GM12878 (cell line): ENCODE results near the gene GVQW3. TPM values are rescaled to one million over a fixed set of nuclear protein-coding genes. Genes with fewer than 3 reads are reported as not detected.
A peak's percentile ranks its signal among the peaks of the same experiment; 100 is the strongest.

Experiments used
- ATAC-seq: fragments of 200-7000 bp; cut with Tn5 transposase; 3 replicates; pipeline ENCODE4 v1.9.1; 2020; ENCODE audit warnings: mild to moderate bottlenecking, moderate library complexity
- BruUV-seq: library from RNA; stranded (reverse); fragments of 400-500 nt; replicated peaks from 2 replicates; lab custom pipeline; 2021; lab: Mats Ljungman, UMichigan
- CTCF ChIA-PET: fragments of 300-600 bp; sonication (Branson Sonifier 250); formaldehyde crosslinking; extraction: SDS; loops from one replicate; lab custom pipeline; 2021; ENCODE audit warnings: inconsistent platforms; lab: Yijun Ruan, JAX
- POLR2A ChIA-PET: fragments of 350-600 bp; formaldehyde crosslinking; extraction: SDS; loops from one replicate; lab custom pipeline; 2021; ENCODE audit warnings: inconsistent platforms; lab: Charles Lee
- RAD21 ChIA-PET: fragments of 300-600 bp; sonication (Branson Sonifier 250); formaldehyde crosslinking; loops from one replicate; lab custom pipeline; 2023; ENCODE audit warnings: antibody characterized with exemption; ENCODE audit not compliant: unreplicated experiment; lab: Charles Lee
- SMC1A ChIA-PET: fragments of 300-600 bp; sonication (Branson Sonifier 250); formaldehyde crosslinking; loops from one replicate; lab custom pipeline; 2023; ENCODE audit not compliant: unreplicated experiment, uncharacterized antibody; lab: Charles Lee
- DNase-seq: peaks from one replicate; pipeline ENCODE4 v3.0.0-alpha.2; 2011; ENCODE audit warnings: low read depth, low spot score
- FAIRE-seq: peaks from 3 replicates; lab custom pipeline; 2011; peaks lifted over from hg19 to GRCh38; lab: Jason Lieb, UNC
- H2AFZ ChIP-seq: 2 replicates; pipeline ENCODE4 v1.6.0; 2011; ENCODE audit warnings: low read depth, low read length, control low read depth; ENCODE audit not compliant: control insufficient read depth
- H3K27ac ChIP-seq: 2 replicates; pipeline ENCODE4 v1.5.1; 2011; ENCODE audit warnings: control low read depth; ENCODE audit not compliant: control insufficient read depth, insufficient read depth
- H3K27me3 ChIP-seq, 2 experiments: replicated peaks in 1 of 2; 2 replicates each; pipeline versions ENCODE4 v1.6.0 to v1.6.1; 2011; ENCODE audit warnings: low read length in 1 of 2; ENCODE audit not compliant: control insufficient read depth in 2 of 2, insufficient read depth in 2 of 2
- H3K36me3 ChIP-seq, 2 experiments: 2 replicates each; pipeline ENCODE4 v1.5.1; 2011; ENCODE audit warnings: low read length in 1 of 2; ENCODE audit not compliant: control insufficient read depth in 2 of 2, insufficient read depth in 2 of 2
- H3K4me1 ChIP-seq: 2 replicates; pipeline ENCODE4 v1.6.1; 2011; ENCODE audit warnings: mild to moderate bottlenecking, low read length, moderate library complexity, mixed read lengths; ENCODE audit not compliant: control insufficient read depth, insufficient read depth
- H3K4me2 ChIP-seq: 2 replicates; pipeline ENCODE4 v1.6.0; 2011; ENCODE audit warnings: control low read depth; ENCODE audit not compliant: control insufficient read depth, insufficient read depth
- H3K4me3 ChIP-seq: fragments of 200-600 bp; sonication (generic); 2 replicates; pipeline ENCODE4 v1.5.1; 2016
- H3K79me2 ChIP-seq: 2 replicates; pipeline ENCODE4 v1.6.0; 2011; ENCODE audit warnings: low read length; ENCODE audit not compliant: control insufficient read depth, insufficient read depth
- H3K9ac ChIP-seq: 2 replicates; pipeline ENCODE4 v1.8.0; 2011; ENCODE audit warnings: low read length, control low read depth, mixed read lengths; ENCODE audit not compliant: control insufficient read depth, insufficient read depth
- H3K9me3 ChIP-seq: replicated peaks from 3 replicates; pipeline ENCODE4 v1.5.1; 2011; ENCODE audit warnings: mild to moderate bottlenecking, low read length; ENCODE audit not compliant: control insufficient read depth, insufficient read depth
- H4K20me1 ChIP-seq: 2 replicates; pipeline ENCODE4 v1.6.0; 2011; ENCODE audit not compliant: control insufficient read depth, insufficient read depth
- BRCA1 ChIP-seq: IDR thresholded peaks from 2 replicates; pipeline ENCODE4 v1.6.1; 2011; ENCODE audit warnings: low read depth, low read length, improper control_type of control experiment
- CREB1 ChIP-seq: IDR thresholded peaks from 2 replicates; pipeline ENCODE4 v1.6.1; 2012; ENCODE audit warnings: low read depth, mild to moderate bottlenecking, inconsistent platforms
- GATAD2B ChIP-seq: fragments of 450-650 bp; conservative IDR thresholded peaks from 2 replicates; pipeline ENCODE4 v1.6.1; 2017; ENCODE audit warnings: low read depth, mild to moderate bottlenecking, moderate library complexity
- PAX8 ChIP-seq: fragments of 450-650 bp; IDR thresholded peaks from 2 replicates; pipeline ENCODE4 v1.6.1; 2017; ENCODE audit warnings: mild to moderate bottlenecking, moderate library complexity
- SIX5 ChIP-seq: IDR thresholded peaks from 2 replicates; pipeline ENCODE4 v1.6.1; 2011; ENCODE audit warnings: mild to moderate bottlenecking, low read depth, low read length, moderate library complexity; ENCODE audit not compliant: severe bottlenecking
- SREBF1 ChIP-seq: IDR thresholded peaks from 2 replicates; pipeline ENCODE4 v1.6.1; 2012; ENCODE audit warnings: mild to moderate bottlenecking, low read length
- SREBF2 ChIP-seq: IDR thresholded peaks from 2 replicates; pipeline ENCODE4 v1.6.1; 2012; ENCODE audit warnings: mild to moderate bottlenecking, low read length
- TBL1XR1 ChIP-seq: IDR thresholded peaks from 2 replicates; pipeline ENCODE4 v1.6.1; 2012; ENCODE audit warnings: low read depth, low read length, improper control_type of control experiment
- TCF3 ChIP-seq: IDR thresholded peaks from 2 replicates; pipeline ENCODE4 v1.6.1; 2012; ENCODE audit warnings: low read depth, mild to moderate bottlenecking, low read length, borderline replicate concordance; ENCODE audit not compliant: insufficient read depth
- WGBS: methylation state at CpG from one replicate; pipeline ENCODE4 v1.1.6; 2016; ENCODE audit warnings: low lambda C conversion rate; ENCODE audit not compliant: insufficient replicate concordance, insufficient coverage; ENCODE audit errors: missing lambda C conversion rate; 5-methylcytosine and 5-hydroxymethylcytosine counted together
- in situ Hi-C: fragments of 300-500 bp; cut with MboI; formaldehyde crosslinking; loops from 9 replicates; pipeline ENCODE4 v1.14.3; 2018; ENCODE audit warnings: mixed read lengths
- intact Hi-C: fragments of 100-400 bp; cut with micrococcal nuclease; formaldehyde crosslinking; loops from one replicate; pipeline ENCODE4 v1.14.2; 2022; ENCODE audit not compliant: unreplicated experiment
- polyA plus RNA-seq, 11 experiments: library from polyadenylated mRNA; depleted of rRNA in 4 of 11; unstranded in 6 of 11; stranded (reverse) in 5 of 11; fragments of >200 nt; fragmentation: Nextera tagmentation in 4 of 11; fragmentation: Illumina TruSeq in 1 of 11; extraction: Ambion mirVana in 4 of 11; extraction: Trizol in 1 of 11; gene quantifications; 1 replicate in 1 of 11; 2 replicates in 10 of 11; pipeline versions ENCODE4 v1.2.1 to v1.2.3, GENCODE V29; 2011 to 2016; ENCODE audit warnings: inconsistent platforms in 2 of 11, missing spikeins in 2 of 11, low read depth in 1 of 11
- total RNA-seq, 4 experiments: library from RNA; depleted of rRNA in 3 of 4; stranded (reverse); fragments of >200 nt in 3 of 4; fragmentation: Illumina TruSeq in 1 of 4; extraction: Trizol in 1 of 4; gene quantifications; 2 replicates each; pipeline versions ENCODE4 v1.2.1 to v1.2.3, GENCODE V29; 2013 to 2021
- TF ChIP-seq, protein P1 (sequence below): fragments of 450-650 bp; IDR thresholded peaks from 2 replicates; pipeline ENCODE4 v1.6.1; 2017; ENCODE audit warnings: antibody characterized with exemption, mild to moderate bottlenecking, moderate library complexity
- TF ChIP-seq, protein P2 (sequence below): fragments of 450-650 bp; IDR thresholded peaks from 2 replicates; pipeline ENCODE4 v1.6.1; 2018; ENCODE audit warnings: borderline replicate concordance, mild to moderate bottlenecking; ENCODE audit not compliant: partially characterized antibody

Gene GVQW3
- total and polyA plus RNA-seq, 10 of the 15 experiments (the other 5 are each of a cell fraction or from before 2014, with no cell fraction given), result 0.13 to 3.3 (median 1.7) TPM

- ATAC-seq (no peak), DNase-seq (no peak), FAIRE-seq (no peak)
- H4K20me1 ChIP-seq, result no peaks in the 10 kb centered on the region
- H3K4me1 ChIP-seq, result no peaks in the 10 kb centered on the region; the same call in 1 of the 2 replicates
- intact Hi-C loops (loop anchor here (2.0 to 10.0 kb wide), 3 partner anchors 63 to 229 kb away; partner anchors contain the start of genes GVQW3 and THAP12), in situ Hi-C loops (no loop called here)
- WGBS, result 0% methylated on average over 10 of the region's 10 CpGs
- H3K27ac ChIP-seq, result peak overlapping the region; percentile 95
- peak overlapping the region; percentile 97 for H3K9ac ChIP-seq
- TF ChIP-seq PAX8, result 0 out of 2 replicates have a peak, but pooled peaks have one; percentile 37
- no peak for TF ChIP-seq TBL1XR1
- no peaks in the 10 kb centered on the region for H3K27me3 ChIP-seq
- CTCF ChIA-PET, result no interaction called here
- H3K4me3 ChIP-seq, result peak overlapping the region; percentile 98
- SMC1A ChIA-PET, result no interaction called here
- no peaks in the 10 kb centered on the region for H3K36me3 ChIP-seq
- H2AFZ ChIP-seq, result peak overlapping the region; percentile 99
- no peaks in the 10 kb centered on the region for H3K9me3 ChIP-seq
- H3K4me2 ChIP-seq, result peak overlapping the region; percentile 48
- RAD21 ChIA-PET, result interaction anchor here (0.9 kb wide), 1 partner anchor 19 kb away, joined by 3 read pairs; no protein-coding TSS in a partner anchor
- POLR2A ChIA-PET, result no interaction called here
- peaks cover 38% of the 10 kb centered on the region for H3K79me2 ChIP-seq
- TSS peak; percentile 90 for BruUV-seq
Measured at GRCh38 chr11:76444065-76444383, 62.9 kb downstream of the GVQW3 start.

DNA sequence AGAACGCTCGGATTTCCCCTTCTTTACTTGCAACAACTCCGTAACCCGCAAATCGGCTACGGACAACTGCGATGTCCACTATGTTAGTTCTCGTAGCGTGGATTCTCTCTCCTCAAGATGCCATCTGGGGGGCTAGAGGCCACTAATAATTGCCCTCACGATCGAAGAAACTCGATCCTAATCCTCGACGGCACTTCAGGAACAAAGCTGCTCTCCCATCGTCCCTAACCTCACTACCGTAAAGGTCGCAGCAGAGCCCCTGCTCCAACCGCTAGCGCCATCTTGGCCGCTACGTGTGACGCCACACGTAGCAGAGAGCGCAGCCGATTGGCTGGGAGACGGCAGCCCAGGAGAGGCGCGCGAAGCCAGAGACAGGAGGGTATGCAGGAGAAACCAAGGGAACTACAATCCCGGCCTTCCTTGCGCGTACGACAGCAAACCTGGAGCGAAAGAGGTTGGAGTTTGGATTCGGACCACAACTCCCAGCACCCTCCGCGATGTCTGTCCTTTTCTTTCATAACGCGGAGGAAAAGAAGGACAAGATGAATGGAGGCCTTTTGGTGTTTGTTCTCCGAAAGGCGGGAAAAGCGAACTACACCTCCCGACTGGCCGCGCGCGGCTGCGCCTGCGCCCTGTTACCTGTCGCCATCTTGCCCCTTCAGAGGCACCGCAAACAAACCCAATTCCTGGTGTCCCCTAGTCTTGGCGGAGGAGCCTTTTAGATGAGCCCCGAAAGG is 63.4 kb downstream of the GVQW3 start, which contains the start of gene EMSY:
TSS of gene EMSY (plus strand) at position 635 of the 737 bp plus-strand sequence. CDS start 1,921 bp downstream, outside the sequence.
- CTCF ChIA-PET, result interaction anchor here (1.1 kb wide), 1 partner anchor 20 kb away, joined by 3 read pairs; no protein-coding TSS in a partner anchor
- FAIRE-seq (peak; percentile 99), DNase-seq (peak; percentile 99), ATAC-seq (peak; percentile 95)
- Histone ChIP-seq H3K4me3 (peak within 1 kb of the TSS; percentile 98), H3K27ac (peak within 1 kb of the TSS; percentile 95), H3K4me1 (no peaks in the 10 kb centered on the region; the same call in 1 of the 2 replicates), H3K79me2 (peaks cover 38% of the 10 kb centered on the region), H4K20me1 (no peaks in the 10 kb centered on the region), H3K9ac (peak within 1 kb of the TSS; percentile 97), H3K27me3 (no peaks in the 10 kb centered on the region), H3K36me3 (no peaks in the 10 kb centered on the region), H3K9me3 (no peaks in the 10 kb centered on the region), H2AFZ (peak within 1 kb of the TSS; percentile 99), H3K4me2 (peak within 1 kb of the TSS; percentile 95)
- intact Hi-C loops, result loop anchor here (2.0 to 10.0 kb wide), 3 partner anchors 64 to 228 kb away; partner anchors contain the start of genes GVQW3 and THAP12
- POLR2A ChIA-PET, result no interaction called here
- RAD21 ChIA-PET, result interaction anchor here (0.9 kb wide), 1 partner anchor 20 kb away, joined by 3 read pairs; no protein-coding TSS in a partner anchor
- SMC1A ChIA-PET, result no interaction called here
- WGBS, result 1% methylated on average over 53 of the region's 53 CpGs
- in situ Hi-C loops, result no loop called here
- BruUV-seq, result no TSS peak
- TF ChIP-seq BRCA1, result no peak
- TF ChIP-seq SIX5, result peak; percentile 92
- TF ChIP-seq, protein P1, sequence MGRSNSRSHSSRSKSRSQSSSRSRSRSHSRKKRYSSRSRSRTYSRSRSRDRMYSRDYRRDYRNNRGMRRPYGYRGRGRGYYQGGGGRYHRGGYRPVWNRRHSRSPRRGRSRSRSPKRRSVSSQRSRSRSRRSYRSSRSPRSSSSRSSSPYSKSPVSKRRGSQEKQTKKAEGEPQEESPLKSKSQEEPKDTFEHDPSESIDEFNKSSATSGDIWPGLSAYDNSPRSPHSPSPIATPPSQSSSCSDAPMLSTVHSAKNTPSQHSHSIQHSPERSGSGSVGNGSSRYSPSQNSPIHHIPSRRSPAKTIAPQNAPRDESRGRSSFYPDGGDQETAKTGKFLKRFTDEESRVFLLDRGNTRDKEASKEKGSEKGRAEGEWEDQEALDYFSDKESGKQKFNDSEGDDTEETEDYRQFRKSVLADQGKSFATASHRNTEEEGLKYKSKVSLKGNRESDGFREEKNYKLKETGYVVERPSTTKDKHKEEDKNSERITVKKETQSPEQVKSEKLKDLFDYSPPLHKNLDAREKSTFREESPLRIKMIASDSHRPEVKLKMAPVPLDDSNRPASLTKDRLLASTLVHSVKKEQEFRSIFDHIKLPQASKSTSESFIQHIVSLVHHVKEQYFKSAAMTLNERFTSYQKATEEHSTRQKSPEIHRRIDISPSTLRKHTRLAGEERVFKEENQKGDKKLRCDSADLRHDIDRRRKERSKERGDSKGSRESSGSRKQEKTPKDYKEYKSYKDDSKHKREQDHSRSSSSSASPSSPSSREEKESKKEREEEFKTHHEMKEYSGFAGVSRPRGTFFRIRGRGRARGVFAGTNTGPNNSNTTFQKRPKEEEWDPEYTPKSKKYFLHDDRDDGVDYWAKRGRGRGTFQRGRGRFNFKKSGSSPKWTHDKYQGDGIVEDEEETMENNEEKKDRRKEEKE, result no peak
- peak; percentile 94 for TF ChIP-seq CREB1
- TF ChIP-seq GATAD2B, result peak; percentile 41; the same call in 1 of the 2 replicates
- peak; percentile 73; the same call in 1 of the 2 replicates for TF ChIP-seq SREBF1
- TF ChIP-seq TCF3, result no peak
- no peak; the same call in 1 of the 2 replicates for TF ChIP-seq SREBF2
- TF ChIP-seq, protein P2, sequence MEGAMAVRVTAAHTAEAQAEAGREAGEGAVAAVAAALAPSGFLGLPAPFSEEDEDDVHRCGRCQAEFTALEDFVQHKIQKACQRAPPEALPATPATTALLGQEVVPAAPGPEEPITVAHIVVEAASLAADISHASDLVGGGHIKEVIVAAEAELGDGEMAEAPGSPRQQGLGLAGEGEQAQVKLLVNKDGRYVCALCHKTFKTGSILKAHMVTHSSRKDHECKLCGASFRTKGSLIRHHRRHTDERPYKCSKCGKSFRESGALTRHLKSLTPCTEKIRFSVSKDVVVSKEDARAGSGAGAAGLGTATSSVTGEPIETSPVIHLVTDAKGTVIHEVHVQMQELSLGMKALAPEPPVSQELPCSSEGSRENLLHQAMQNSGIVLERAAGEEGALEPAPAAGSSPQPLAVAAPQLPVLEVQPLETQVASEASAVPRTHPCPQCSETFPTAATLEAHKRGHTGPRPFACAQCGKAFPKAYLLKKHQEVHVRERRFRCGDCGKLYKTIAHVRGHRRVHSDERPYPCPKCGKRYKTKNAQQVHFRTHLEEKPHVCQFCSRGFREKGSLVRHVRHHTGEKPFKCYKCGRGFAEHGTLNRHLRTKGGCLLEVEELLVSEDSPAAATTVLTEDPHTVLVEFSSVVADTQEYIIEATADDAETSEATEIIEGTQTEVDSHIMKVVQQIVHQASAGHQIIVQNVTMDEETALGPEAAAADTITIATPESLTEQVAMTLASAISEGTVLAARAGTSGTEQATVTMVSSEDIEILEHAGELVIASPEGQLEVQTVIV, result peak; percentile 73
